ENCODE results near the gene CNTN1. TPM values are rescaled to one million over a fixed set of nuclear protein-coding genes. Genes with fewer than 3 reads are reported as not detected.

The CNTN1 gene
- total and polyA plus RNA-seq, 9 of the 15 experiments (the other 6 are each of a cell fraction or from before 2014, with no cell fraction given) = 0.16 TPM; not detected in 8

DNA sequence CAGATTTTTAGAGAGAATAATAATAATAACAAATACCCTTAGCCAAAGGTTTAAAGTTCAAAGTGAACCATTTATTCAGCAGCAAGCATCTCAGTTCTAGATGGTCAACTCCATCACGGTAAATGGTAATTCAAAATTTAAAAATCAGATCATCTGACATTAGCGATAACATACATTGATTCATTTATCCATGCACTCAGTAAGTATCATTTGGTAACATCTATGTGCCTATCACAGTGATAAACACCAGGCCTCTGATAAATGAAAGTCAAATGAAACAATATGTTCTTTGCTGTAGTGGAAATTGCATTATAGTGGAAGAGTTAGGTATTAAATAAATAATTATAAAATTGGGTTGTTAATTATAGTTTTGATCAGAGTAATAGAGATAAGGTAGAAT is 108.8 kb downstream of the CNTN1 start:
- Histone ChIP-seq H3K9ac (ENCODE audit: insufficient read depth in 1 of 2, low read depth in 2 of 2, low read length in 2 of 2) (no peak overlapping the region), H3K4me2 (ENCODE audit: insufficient read depth, low read length) (no peak overlapping the region), H3K36me3 (ENCODE audit: control insufficient read depth, insufficient read depth, low read length) (no peaks in the 10 kb centered on the region), H3K27ac (ENCODE audit: extremely low read depth, low read depth, low read length) (no peak overlapping the region), H3K9me3 (replicated peaks; ENCODE audit: control insufficient read depth, insufficient read depth, low read depth, low read length) (no peaks in the 10 kb centered on the region), H3K27me3 (ENCODE audit: control insufficient read depth in 2 of 2, insufficient read depth in 2 of 2, low read length in 2 of 2) (no peaks in the 10 kb centered on the region), H3K79me2 (ENCODE audit: control insufficient read depth, insufficient read depth, low read length) (no peaks in the 10 kb centered on the region), H3K4me3 (no peak overlapping the region), H2AFZ (ENCODE audit: low read depth, low read length) (no peak overlapping the region), H4K20me1 (replicated peaks; ENCODE audit: control insufficient read depth, insufficient read depth, low read length) (no peaks in the 10 kb centered on the region), H3K9me1 (ENCODE audit: control insufficient read depth, insufficient read depth, low read length) (no peaks in the 10 kb centered on the region), H3K4me1 (replicated peaks in 1 of 2; ENCODE audit: control insufficient read depth in 2 of 2, insufficient read depth in 2 of 2, low read length in 2 of 2) (no peaks in the 10 kb centered on the region)
- TF ChIP-seq ZFP30 (CRISPR knock-in tag; IDR thresholded peaks at IDR 0.05; ENCODE audit: borderline replicate concordance) (no peak), ZNF76 (CRISPR knock-in tag; IDR thresholded peaks at IDR 0.05; ENCODE audit: borderline replicate concordance) (no peak), NCOR1 (IDR thresholded peaks at IDR 0.05) (no peak), SMARCA4 (IDR thresholded peaks at IDR 0.05) (no peak), POLR3G (IDR thresholded peaks at IDR 0.05; ENCODE audit: extremely low read depth, insufficient read length, insufficient replicate concordance) (no peak), ZNF347 (CRISPR knock-in tag; IDR thresholded peaks at IDR 0.05; ENCODE audit: low read depth) (no peak)
- no TSS peak for BruUV-seq (replicated peaks)
- DNase-seq (ENCODE audit: extremely low read depth in 1 of 4, low spot score in 3 of 4) (no peak), ATAC-seq (no peak), FAIRE-seq (no peak)
- in situ Hi-C loops (cut with MboI) = no loop called here
- WGBS (ENCODE audit: insufficient coverage, low coverage, missing lambda C conversion rate) = 0% methylated on average over 2 of the region's 2 CpGs
- ChIA-PET CTCF (ENCODE audit: low intra/inter-chr PET ratio) (no interaction called here), POLR2A (no interaction called here)
- intact Hi-C loops (cut with micrococcal nuclease) = no loop called here

DNA sequence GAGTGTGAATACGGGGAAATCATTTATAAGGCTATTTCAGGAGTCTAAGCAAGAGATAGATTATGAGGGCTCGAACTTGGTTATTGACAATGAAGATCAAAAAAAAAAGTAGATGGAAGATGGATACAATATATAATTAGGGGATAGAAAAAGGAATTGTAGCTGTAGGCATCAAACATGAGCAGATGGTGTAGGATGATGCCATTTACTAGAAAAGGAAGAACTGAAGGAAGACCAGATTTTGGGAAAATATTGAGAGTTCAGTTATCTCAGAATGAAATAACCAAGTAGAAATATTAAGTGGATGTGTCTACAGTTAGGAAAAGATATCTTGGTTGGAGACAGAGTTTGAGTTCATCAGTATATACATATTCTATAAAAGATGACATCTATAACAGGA is 109.6 kb downstream of the CNTN1 start:
- Histone ChIP-seq H4K20me1 (replicated peaks; ENCODE audit: control insufficient read depth, insufficient read depth, low read length) (no peaks in the 10 kb centered on the region), H3K9ac (ENCODE audit: insufficient read depth in 1 of 2, low read depth in 2 of 2, low read length in 2 of 2) (no peak overlapping the region), H3K27me3 (ENCODE audit: control insufficient read depth in 2 of 2, insufficient read depth in 2 of 2, low read length in 2 of 2) (no peaks in the 10 kb centered on the region), H3K36me3 (ENCODE audit: control insufficient read depth, insufficient read depth, low read length) (no peaks in the 10 kb centered on the region), H3K4me1 (replicated peaks in 1 of 2; ENCODE audit: control insufficient read depth in 2 of 2, insufficient read depth in 2 of 2, low read length in 2 of 2) (no peaks in the 10 kb centered on the region), H3K4me2 (ENCODE audit: insufficient read depth, low read length) (no peak overlapping the region), H3K4me3 (no peak overlapping the region), H2AFZ (ENCODE audit: low read depth, low read length) (no peak overlapping the region), H3K9me3 (replicated peaks; ENCODE audit: control insufficient read depth, insufficient read depth, low read depth, low read length) (no peaks in the 10 kb centered on the region), H3K9me1 (ENCODE audit: control insufficient read depth, insufficient read depth, low read length) (no peaks in the 10 kb centered on the region), H3K79me2 (ENCODE audit: control insufficient read depth, insufficient read depth, low read length) (no peaks in the 10 kb centered on the region), H3K27ac (ENCODE audit: extremely low read depth, low read depth, low read length) (no peak overlapping the region)
- ATAC-seq (no peak), DNase-seq (ENCODE audit: extremely low read depth in 1 of 4, low spot score in 3 of 4) (no peak), FAIRE-seq (no peak)
- intact Hi-C loops (cut with micrococcal nuclease) (no loop called here), in situ Hi-C loops (cut with MboI) (no loop called here)
- ChIA-PET POLR2A (no interaction called here), CTCF (ENCODE audit: low intra/inter-chr PET ratio) (no interaction called here)
- no peak for TF ChIP-seq STAG1 (CRISPR knock-in tag; IDR thresholded peaks at IDR 0.05; ENCODE audit: borderline replicate concordance)
- no peak for TF ChIP-seq ZZZ3 (IDR thresholded peaks at IDR 0.05)
- no peak for TF ChIP-seq BACH1 (tag; IDR thresholded peaks at IDR 0.05)
- no peak for TF ChIP-seq HNRNPUL1 (IDR thresholded peaks at IDR 0.05; ENCODE audit: low read length)
- TF ChIP-seq, protein P1, sequence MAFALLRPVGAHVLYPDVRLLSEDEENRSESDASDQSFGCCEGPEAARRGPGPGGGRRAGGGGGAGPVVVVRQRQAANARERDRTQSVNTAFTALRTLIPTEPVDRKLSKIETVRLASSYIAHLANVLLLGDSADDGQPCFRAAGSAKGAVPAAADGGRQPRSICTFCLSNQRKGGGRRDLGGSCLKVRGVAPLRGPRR (CRISPR knock-in tag; IDR thresholded peaks at IDR 0.05) = no peak
- no peak for TF ChIP-seq EZH2 (IDR thresholded peaks at IDR 0.05; ENCODE audit: borderline replicate concordance, low read depth, low read length)
- TF ChIP-seq ZC3H11A (IDR thresholded peaks at IDR 0.05; ENCODE audit: low read depth, low read length) = no peak
- no TSS peak for BruUV-seq (replicated peaks)
- WGBS (ENCODE audit: insufficient coverage, low coverage, missing lambda C conversion rate) = 0% methylated on average over 2 of the region's 2 CpGs
